Mesodermal cell (in vitro differentiated cells): ENCODE results near the gene TSPAN4.

Source experiments
- H3K27ac ChIP-seq: 2 replicates; pipeline ENCODE4 v1.7.0; 2013; ENCODE audit warnings: mild to moderate bottlenecking, low read depth, low read length, moderate library complexity; ENCODE audit not compliant: severe bottlenecking
- H3K36me3 ChIP-seq: 2 replicates; pipeline ENCODE4 v1.7.1; 2013; ENCODE audit warnings: mild to moderate bottlenecking, low read length, moderate library complexity; ENCODE audit not compliant: control insufficient read depth, insufficient read depth
- H3K4me1 ChIP-seq: one replicate; pipeline ENCODE4 v1.7.1; 2013; ENCODE audit warnings: mild to moderate bottlenecking, low read length; ENCODE audit not compliant: insufficient read depth, control insufficient read depth, poor library complexity, severe bottlenecking
- H3K4me3 ChIP-seq: 2 replicates; pipeline ENCODE4 v1.7.0; 2013; ENCODE audit warnings: low read length, control low read depth, mild to moderate bottlenecking; ENCODE audit not compliant: insufficient read depth, poor library complexity, severe bottlenecking; ENCODE audit errors: extremely low read depth
- H3K9me3 ChIP-seq: 2 replicates; pipeline ENCODE4 v1.7.1; 2013; ENCODE audit warnings: mild to moderate bottlenecking, low read length, moderate library complexity; ENCODE audit not compliant: control insufficient read depth
- WGBS, 2 experiments: methylation state at CpG; one replicate each; pipeline ENCODE4 v1.1.5; 2013; ENCODE audit warnings: missing lambda C conversion rate in 2 of 2; ENCODE audit not compliant: insufficient coverage in 2 of 2; 5-methylcytosine and 5-hydroxymethylcytosine counted together

Gene TSPAN4

GRCh38 chr11:818396-819128 is 24.1 kb upstream of the TSPAN4 start, which contains the start of gene PNPLA2:
TSS of gene PNPLA2 (plus strand) at chr11:818914. CDS start at chr11:819719, 805 bp downstream.
- H3K27ac ChIP-seq, result peak within 1 kb of the TSS; percentile 36
- 67 to 79% methylated on average over 19 to 20 of the region's 20 CpGs for WGBS, 2 experiments

GRCh38 chr11:819129-819931 is 23.3 kb upstream of the TSPAN4 start:
- H3K9me3 ChIP-seq, result no peaks in the 10 kb centered on the region
- peaks cover 27% of the 10 kb centered on the region for H3K36me3 ChIP-seq
- H3K4me1 ChIP-seq, result peaks cover 11% of the 10 kb centered on the region
- peak overlapping the region; percentile 36 for H3K27ac ChIP-seq
- WGBS, 2 experiments, result 3 to 5% methylated on average over 63 to 78 of the region's 96 CpGs
- peak overlapping the region; percentile 71 for H3K4me3 ChIP-seq

More at GRCh38 chr11:818396-819128, 24.1 kb upstream of the TSPAN4 start, which contains the start of gene PNPLA2:
- Histone ChIP-seq H3K36me3 (peaks cover 26% of the 10 kb centered on the region), H3K4me1 (peaks cover 11% of the 10 kb centered on the region), H3K4me3 (peak within 1 kb of the TSS; percentile 71), H3K9me3 (no peaks in the 10 kb centered on the region)

GRCh38 chr11:819943-820649 is 22.6 kb upstream of the TSPAN4 start:
- Histone ChIP-seq H3K4me3 (peak overlapping the region; percentile 71), H3K36me3 (peaks cover 31% of the 10 kb centered on the region), H3K9me3 (no peaks in the 10 kb centered on the region), H3K4me1 (peaks cover 11% of the 10 kb centered on the region), H3K27ac (peak overlapping the region; percentile 36)
- WGBS, 2 experiments, result 10 to 12% methylated on average over 42 to 44 of the region's 47 CpGs

- 88 to 91% methylated on average over 9 to 11 of the region's 11 CpGs for WGBS, 2 experiments
- Histone ChIP-seq H3K9me3 (no peaks in the 10 kb centered on the region), H3K4me3 (peak overlapping the region; percentile 71), H3K4me1 (peaks cover 11% of the 10 kb centered on the region), H3K36me3 (peaks cover 26% of the 10 kb centered on the region), H3K27ac (no peak overlapping the region)
These were observed 21.8 kb upstream of the TSPAN4 start for GRCh38 chr11:820655-821511.

GRCh38 chr11:821512-822371 is 20.9 kb upstream of the TSPAN4 start:
- Histone ChIP-seq H3K36me3 (peaks cover 26% of the 10 kb centered on the region), H3K4me3 (no peak overlapping the region), H3K27ac (no peak overlapping the region), H3K4me1 (peaks cover 15% of the 10 kb centered on the region), H3K9me3 (no peaks in the 10 kb centered on the region)
- WGBS, 2 experiments, result 88 to 94% methylated on average over 7 to 17 of the region's 22 CpGs

GRCh38 chr11:823441-824291 is 19.0 kb upstream of the TSPAN4 start:
- Histone ChIP-seq H3K4me1 (peaks cover 26% of the 10 kb centered on the region), H3K27ac (no peak overlapping the region), H3K36me3 (peaks cover 26% of the 10 kb centered on the region), H3K4me3 (no peak overlapping the region), H3K9me3 (no peaks in the 10 kb centered on the region)
- WGBS, 2 experiments, result 94 to 95% methylated on average over 28 to 52 of the region's 53 CpGs

- Histone ChIP-seq H3K9me3 (no peaks in the 10 kb centered on the region), H3K27ac (no peak overlapping the region), H3K4me1 (peaks cover 31% of the 10 kb centered on the region), H3K4me3 (no peak overlapping the region), H3K36me3 (peaks cover 26% of the 10 kb centered on the region)
- 96% methylated on average over 54 of the region's 59 CpGs for WGBS, 2 experiments
These were observed 18.3 kb upstream of the TSPAN4 start for GRCh38 chr11:824292-824880.

- Histone ChIP-seq H3K4me1 (peaks cover 37% of the 10 kb centered on the region), H3K27ac (no peak overlapping the region), H3K4me3 (no peak overlapping the region), H3K9me3 (no peaks in the 10 kb centered on the region), H3K36me3 (peaks cover 26% of the 10 kb centered on the region)
- 89 to 97% methylated on average over 4 to 5 of the region's 11 CpGs for WGBS, 2 experiments
These were observed 17.7 kb upstream of the TSPAN4 start for GRCh38 chr11:824942-825341.
